Esophagus squamous epithelium (tissue), 4 donors: ENCODE data around the gene SLX9.
"Not testable (repeated sequence)": the region's sequence is repeated elsewhere in the genome, so short reads cannot be mapped to it uniquely, and the experiment has no call there.

Experiments used
- POLR2A ChIP-seq, 4 donors: fragments of 450-650 bp; IDR thresholded peaks; one replicate each; pipeline ENCODE4 v1.6.1; 2017; ENCODE audit warnings: antibody characterized with exemption in 4 of 4, mild to moderate bottlenecking in 4 of 4, moderate library complexity in 3 of 4
- TF ChIP-seq, protein P1 (sequence below), 6 experiments: fragments of 450-650 bp in 4 of 6; fragments of 200-600 bp in 2 of 6; sonication (generic) in 2 of 6; IDR thresholded peaks; one replicate each; pipeline ENCODE4 v1.5.1; 2016 to 2019; ENCODE audit warnings: antibody characterized with exemption in 6 of 6, mild to moderate bottlenecking in 4 of 6, moderate library complexity in 4 of 6

DNA sequence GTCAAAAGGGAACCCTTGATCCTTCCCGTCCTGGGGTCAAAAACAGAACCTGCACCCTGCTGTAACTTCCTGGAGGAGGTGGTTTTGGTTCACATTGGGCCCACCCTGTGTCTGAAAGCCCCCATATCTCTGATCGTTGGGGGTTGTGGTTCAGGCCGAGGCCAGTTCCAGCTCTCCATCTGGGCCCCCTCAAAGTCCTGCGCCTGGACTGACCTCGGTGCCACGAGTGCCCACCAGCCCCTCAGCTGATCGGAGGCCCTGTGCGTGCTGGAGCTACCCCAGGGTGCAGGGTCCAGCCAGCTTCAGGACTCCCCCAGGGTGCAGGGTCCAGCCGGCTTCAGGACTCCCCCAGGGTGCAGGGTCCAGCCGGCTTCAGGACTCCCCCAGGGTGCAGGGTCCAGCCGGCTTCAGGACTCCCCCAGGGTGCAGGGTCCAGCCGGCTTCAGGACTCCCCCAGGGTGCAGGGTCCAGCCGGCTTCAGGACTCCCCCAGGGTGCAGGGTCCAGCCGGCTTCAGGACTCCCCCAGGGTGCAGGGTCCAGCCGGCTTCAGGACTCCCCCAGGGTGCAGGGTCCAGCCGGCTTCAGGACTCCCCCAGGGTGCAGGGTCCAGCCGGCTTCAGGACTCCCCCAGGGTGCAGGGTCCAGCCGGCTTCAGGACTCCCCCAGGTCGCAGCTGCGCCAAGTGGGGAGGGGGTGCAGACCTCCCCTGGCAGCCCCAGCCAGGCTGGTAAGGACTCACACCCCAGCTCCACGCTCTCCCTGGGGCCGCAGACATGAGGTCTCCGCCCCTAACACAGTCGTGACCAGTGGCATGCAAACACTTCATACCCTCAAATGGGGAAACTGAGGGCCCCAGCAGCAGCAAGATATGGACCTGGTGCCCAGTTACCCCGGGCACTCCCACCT lies 27.1 kb upstream of the SLX9 start:
- TF ChIP-seq POLR2A (IDR thresholded peaks at IDR 0.05): not testable (repeated sequence)
- TF ChIP-seq, protein P1, sequence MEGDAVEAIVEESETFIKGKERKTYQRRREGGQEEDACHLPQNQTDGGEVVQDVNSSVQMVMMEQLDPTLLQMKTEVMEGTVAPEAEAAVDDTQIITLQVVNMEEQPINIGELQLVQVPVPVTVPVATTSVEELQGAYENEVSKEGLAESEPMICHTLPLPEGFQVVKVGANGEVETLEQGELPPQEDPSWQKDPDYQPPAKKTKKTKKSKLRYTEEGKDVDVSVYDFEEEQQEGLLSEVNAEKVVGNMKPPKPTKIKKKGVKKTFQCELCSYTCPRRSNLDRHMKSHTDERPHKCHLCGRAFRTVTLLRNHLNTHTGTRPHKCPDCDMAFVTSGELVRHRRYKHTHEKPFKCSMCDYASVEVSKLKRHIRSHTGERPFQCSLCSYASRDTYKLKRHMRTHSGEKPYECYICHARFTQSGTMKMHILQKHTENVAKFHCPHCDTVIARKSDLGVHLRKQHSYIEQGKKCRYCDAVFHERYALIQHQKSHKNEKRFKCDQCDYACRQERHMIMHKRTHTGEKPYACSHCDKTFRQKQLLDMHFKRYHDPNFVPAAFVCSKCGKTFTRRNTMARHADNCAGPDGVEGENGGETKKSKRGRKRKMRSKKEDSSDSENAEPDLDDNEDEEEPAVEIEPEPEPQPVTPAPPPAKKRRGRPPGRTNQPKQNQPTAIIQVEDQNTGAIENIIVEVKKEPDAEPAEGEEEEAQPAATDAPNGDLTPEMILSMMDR (IDR thresholded peaks at IDR 0.05): not testable (repeated sequence)
